ENCODE results near the gene POLR3GL.

DNA sequence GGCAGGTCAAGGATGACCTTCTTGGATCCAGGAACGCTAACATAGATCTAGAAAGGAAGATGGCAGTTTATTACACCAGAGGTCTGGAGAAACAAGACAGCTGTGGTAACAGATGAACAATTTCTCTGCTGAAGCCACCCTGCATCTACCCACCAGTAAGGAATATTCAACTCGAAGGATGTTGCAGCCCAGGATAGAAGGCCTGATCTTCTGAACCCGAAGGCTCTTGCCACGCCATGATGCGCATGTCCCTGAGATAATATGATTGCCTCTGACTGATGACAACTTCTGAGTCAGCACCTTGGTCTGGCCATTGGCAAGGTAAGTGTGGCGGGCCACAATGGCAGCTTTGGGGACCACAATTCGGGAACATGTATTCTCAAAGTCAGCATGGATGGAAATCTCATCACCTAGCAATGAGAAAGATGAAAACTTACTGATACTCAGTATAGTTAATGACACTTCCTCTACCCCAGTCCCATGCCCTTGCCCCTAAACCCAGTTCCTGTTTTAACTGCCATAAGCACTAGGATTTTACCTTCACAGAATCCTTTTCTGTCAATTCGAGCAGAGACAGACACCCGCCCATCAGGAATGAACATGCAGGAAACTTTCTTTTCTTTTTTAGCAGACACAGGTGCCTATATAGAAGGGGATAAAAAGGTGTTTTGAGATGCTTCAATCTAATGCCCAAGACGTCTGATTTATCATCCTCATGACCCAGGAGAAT is 30.1 kb downstream of the POLR3GL start:
- TF ChIP-seq GATA3 (IDR thresholded peaks at IDR 0.05; ENCODE audit: low read depth, low read length) (no peak), GATA2 (IDR thresholded peaks at IDR 0.05; ENCODE audit: low read depth, low read length) (no peak)

All from SH-SY5Y (cell line).